Left lobe of liver (tissue), 2 donors: ENCODE data around the gene DHX9. TPM values are rescaled to one million over a fixed set of nuclear protein-coding genes. Genes with fewer than 3 reads are reported as not detected.

Experiments
- ATAC-seq: fragments of 200-7000 bp; cut with Tn5 transposase; one replicate; pipeline ENCODE4 v1.9.1; 2020; ENCODE audit warnings: mild to moderate bottlenecking, moderate library complexity
- DNase-seq: peaks from one replicate; pipeline ENCODE4 v3.0.0-alpha.2; 2020; ENCODE audit warnings: low spot score
- total RNA-seq: library from RNA; stranded (reverse); gene quantifications from one replicate; pipeline ENCODE4 v1.2.1, GENCODE V29; 2021
- donor health status: DM: no; HTN: no; CAD: no; lungs with moderate emphysema.
- donor health status: DM: no; HTN: yes; CAD: no.

The DHX9 gene
- total RNA-seq, 1 donor from 2014 or later, result 32.1 TPM

DNA sequence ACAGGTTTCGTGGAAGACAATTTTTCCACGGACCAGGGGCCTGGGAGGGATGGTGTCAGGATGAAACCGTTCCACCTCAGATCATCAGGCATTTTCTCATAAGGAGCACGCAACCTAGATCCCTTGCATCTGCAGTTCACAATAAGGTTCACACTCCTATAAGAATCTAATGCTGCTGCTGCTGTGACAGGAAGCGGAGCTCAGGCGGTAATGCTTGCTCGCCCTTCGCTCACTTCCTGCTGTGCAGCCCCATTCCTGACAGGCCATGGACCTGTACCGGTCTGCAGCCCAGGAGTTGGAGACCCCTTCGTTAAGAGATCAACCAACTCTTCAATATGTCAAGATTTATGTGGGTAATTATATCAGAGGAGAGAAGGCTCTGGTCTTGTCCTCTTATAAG is 3.3 kb upstream of the DHX9 start:
- no peak for DNase-seq
- no peak for ATAC-seq

DNA sequence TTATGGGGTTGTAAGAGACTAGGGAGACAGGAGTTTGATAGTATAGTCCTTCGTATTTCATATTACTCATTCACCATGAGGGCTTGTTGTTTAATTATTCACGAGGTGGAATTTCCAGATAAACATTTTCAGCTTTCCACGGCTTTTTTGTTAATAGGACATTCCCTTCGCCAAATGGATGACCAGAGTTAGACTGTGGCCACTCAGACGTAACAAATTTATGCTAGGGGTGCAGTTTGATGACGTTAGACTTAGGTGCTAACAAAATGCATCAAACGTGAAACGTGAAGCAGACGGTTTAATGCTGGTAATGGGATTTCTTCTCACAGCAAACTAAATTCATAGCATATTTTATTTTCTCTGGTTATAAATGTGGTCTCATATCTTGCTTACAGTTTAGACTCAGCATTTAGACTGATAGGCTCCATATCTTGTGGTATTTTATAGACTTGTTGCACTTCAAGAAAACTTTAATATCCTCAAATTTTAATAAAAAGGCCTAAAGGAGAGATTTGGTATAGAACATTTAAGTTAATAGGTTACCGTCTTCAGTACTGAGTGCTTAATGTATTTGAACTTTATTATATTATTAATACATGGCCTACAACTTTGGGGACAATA is 2.3 kb downstream of the DHX9 start:
- DNase-seq, result no peak
- ATAC-seq, result no peak

DNA sequence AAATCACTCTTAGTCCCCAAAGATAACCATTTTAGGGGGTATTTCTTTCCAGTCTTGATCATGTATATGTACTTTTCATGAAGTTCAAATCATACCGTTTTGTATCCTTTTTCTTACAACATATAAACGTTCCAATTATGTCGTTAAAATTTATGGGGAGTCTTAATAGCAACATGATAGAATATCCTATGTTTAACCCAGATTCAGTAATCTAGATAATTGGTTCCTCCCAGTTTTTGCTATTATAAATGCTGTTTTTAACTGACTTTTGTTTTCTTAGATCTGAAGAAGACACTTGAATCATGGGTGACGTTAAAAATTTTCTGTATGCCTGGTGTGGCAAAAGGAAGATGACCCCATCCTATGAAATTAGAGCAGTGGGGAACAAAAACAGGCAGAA is 3.1 kb downstream of the DHX9 start:
- ATAC-seq, result no peak

DNA sequence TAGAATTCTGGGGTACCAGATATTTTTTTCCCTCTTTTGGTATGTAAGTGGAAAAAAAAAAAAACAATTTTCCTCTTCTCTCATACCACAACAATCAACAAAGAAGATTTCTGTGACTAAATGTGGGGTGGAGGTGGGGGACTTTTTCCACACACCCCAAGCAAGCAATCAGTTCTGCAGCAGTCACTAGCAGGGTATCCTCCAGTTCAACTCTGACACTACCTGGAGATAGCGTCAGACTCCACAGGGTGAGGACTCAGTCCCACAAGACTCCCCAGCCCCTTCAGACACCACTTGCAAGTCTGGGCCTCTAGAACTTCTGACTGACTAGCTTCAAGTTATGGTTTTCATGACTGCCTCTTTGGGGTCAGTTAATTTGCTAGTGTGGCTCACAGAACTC is 6.2 kb downstream of the DHX9 start:
- no peak for DNase-seq
- no peak for ATAC-seq

More for the DNA sequence above, 3.1 kb downstream of the DHX9 start:
- DNase-seq, result no peak

DNA sequence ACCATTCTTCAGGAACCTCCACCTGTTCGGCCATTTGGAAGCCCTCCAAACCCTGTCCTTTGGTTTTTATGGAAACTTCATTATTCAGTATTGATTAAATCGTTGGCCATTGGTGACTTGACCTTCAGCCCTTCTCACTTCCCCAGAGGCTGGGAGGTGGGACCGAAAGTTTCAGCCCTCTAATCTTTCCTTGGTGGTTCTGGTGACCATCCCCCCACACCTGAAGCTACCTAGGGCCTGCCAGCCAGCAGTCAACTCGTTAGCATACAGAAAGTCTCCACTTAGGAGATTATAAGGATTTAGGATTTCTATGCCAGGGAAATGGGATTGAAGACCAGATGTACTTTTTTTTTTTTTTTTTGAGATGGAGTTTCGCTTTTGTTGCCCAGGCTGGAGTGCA is 6.7 kb downstream of the DHX9 start:
- ATAC-seq, result no peak
- no peak for DNase-seq

DNA sequence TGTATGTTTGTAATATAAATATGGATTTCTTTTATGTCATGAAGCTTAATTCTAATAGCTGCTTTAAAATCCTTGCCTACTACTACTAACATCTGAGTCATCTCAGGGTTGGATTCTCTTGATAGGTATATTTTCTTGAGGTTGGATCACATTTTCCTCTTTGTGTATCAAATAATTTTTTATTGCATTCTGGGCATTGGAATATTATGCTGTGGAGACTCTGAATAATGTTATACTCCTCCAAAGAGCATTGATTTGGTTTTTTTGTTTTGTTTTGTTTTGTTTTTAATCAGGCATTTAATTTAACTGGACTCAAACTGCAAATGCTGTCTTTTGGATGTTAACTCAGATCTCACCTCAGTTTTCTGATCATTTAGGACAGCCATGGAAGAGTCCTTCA is 8.0 kb downstream of the DHX9 start:
- ATAC-seq (no peak), DNase-seq (no peak)

DNA sequence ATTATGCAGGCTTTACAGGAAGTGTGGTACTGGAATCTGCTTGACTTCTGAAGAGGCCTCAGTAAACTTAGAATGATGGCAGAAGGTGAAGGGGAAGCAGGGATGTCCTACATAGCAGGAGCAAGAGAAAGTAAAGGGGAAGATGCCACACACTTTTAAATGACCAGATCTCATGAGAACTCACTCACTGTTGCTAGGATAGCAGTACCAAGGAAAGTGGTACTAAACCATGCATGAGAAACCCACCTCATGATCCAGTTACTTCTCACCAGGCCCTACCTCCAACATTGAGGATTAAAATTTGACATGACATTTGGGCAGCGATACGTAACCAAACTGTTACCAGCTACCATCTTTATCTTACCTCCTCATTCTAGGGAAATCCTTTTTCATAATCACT is 9.6 kb downstream of the DHX9 start:
- no peak for ATAC-seq
- DNase-seq, result no peak

DNA sequence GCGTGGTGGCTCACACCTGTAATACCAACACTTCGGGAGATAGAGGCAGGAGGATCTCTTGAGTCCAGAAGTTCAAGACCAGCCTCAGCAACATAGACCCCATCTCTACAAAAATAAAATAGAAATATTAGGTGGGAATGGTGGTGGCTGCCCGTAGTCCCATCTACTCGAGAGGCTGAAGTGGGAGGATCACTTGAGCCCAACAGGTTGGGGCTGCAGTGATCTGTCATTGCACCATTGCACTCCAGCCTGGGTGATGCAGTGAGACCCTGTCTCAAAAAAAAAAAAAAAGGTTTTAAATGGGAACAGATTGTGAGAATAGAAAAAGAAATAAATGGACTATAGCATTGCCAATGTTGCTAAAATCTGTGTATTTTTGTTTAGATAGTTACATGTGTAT is 11.2 kb downstream of the DHX9 start:
- DNase-seq, result no peak
- no peak for ATAC-seq

DNA sequence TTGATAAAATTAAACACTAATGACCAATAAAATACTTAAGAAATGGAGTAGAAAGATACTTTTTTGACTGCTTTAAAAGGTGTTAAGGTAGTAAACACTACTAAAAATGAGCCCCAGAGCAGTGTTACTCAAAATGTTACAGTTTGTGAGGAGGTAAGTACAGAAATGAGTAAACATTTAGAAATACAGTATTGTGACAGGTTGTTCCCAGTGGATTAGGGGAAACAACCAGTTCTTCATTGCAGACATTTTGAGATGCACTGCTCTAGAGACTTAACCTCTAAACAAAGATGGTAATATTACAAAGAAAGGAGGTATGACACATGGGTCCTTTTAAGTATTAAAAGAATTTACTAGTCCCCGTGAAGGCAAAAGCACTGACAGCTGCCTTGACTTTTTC is 12.7 kb downstream of the DHX9 start:
- ATAC-seq (no peak), DNase-seq (no peak)

DNA sequence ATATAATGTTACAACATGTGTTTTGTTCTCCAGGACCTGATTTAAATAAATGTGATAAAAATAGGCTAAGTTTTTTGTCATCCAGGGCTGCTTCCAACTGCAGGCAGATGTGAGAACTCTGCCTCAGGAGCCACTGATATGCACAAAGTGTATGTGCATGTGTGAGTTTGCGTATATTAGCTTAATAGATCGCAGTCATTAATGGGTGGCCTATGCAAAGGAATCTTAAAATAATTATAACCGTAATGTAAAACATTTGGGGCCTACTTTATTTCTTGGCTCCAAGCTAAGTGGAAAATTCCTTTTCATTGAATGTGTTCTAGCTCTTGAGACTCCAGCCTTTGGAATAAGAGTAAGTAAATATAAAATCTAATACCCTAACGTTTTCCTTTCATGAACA is 16.8 kb downstream of the DHX9 start:
- DNase-seq (no peak), ATAC-seq (no peak)

DNA sequence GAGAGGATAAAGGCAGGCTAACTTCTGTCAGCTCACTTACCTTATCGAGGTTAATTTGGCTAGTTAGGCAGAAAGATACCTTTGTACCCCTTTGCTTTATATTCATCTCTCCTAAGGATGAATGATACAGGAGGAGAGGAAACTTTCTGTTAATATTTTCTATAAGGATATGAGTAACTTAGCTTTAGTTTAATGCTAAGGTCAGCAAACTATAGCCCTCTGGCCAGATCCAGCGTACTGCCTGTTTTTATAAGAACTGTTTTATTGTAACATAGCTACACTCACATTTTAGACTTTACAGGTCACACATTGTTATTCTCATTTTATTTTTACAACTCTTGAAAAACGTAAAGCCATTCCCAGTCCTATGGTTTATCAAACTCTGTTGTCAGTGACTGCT is 18.1 kb downstream of the DHX9 start:
- no peak for ATAC-seq
- no peak for DNase-seq

DNA sequence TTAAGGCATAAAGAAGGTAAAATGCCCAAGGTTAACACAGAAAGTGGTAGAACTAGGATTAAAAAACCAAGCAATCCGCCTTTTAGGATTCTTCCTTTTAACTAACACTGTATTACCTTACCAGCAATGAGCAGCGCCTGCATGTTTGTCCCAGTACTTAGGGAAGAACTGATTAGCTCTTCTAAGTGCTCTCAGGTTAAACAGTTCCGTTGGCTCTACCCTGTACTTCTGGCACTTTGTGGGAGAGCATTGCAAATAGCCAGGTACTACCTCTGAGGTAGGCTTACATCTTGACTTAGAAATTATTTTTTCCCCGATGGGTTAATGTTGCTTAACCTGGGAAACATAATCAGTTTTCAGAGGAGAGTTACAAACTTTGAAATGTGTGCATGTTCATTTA is 21.5 kb downstream of the DHX9 start:
- ATAC-seq (no peak), DNase-seq (no peak)

DNA sequence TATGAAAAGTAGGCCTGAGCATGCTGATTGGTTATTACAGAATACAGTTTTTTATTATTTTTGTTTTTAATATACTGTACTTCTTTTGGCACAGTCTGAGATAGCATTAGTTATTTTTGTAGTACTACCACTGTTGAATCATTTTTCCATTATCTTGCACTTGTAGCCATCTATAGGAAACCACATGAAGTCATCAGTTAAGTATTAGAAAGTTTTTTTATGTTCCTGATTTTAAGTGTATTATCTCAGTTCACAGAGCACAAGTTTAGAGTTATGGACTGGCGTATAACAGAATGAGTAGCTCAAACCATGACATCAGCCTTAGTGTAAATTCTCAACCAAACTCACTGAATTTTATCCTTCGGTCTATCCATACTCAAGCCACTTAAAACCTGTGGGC is 22.8 kb downstream of the DHX9 start:
- no peak for DNase-seq
- ATAC-seq, result no peak

DNA sequence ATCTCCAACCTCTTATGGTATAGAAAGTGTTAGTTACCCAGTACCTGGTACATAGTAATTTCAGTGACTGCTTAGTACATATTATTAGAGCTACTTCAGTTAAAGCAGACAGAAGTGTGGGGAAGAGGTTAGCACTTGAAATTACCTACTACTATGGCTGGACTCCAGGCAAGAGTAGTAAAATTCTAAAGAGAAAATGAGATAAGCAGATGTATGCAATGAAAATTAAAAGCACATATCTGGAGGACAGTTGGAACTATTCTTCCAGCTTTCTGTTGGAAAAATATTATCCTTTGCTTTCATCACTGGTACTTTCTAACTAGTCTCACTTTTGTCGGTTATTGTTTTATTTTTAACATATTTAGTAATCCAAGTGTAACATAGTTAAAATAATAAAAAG is 23.7 kb downstream of the DHX9 start:
- DNase-seq, result no peak

DNA sequence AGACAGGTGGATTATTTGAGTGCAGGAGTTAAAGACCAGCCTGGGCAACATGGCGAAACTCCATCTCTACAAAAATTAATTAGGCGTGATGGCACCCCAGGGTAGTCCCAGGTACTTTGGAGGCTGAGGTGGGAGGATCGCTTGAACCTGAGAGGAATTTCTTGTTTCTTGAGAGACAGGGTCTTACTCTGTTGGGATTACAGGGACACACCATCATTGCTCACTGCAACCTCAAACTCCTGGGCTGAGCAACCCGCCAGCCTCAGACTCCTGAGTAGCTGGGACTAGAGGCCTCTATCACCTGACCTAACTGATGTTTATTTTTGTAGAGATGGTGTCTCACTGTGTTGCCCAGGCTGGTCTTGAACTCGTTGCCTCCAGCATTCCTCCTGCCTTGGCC is 24.8 kb downstream of the DHX9 start:
- DNase-seq, result no peak
- ATAC-seq, result no peak

More for the DNA sequence above, 23.7 kb downstream of the DHX9 start:
- no peak for ATAC-seq

DNA sequence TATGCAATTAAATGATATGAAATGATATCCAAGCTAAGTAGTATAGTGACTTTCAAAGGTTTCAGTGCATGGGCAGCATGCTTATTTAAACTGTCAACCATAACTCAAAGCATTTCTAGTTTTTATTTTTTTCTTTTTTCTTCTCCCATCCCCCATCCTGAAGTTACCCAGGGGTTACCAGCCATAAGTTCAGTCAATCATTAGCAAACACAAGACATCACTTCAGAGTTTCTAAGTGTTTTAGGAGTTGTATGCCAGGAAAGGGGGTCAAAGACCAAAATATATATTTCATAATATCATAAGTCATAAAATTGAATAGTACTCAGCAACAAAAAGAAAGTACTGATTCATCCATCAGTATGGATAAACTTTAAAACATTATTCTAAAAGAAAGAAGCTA is 28.7 kb downstream of the DHX9 start:
- no peak for DNase-seq

DNA sequence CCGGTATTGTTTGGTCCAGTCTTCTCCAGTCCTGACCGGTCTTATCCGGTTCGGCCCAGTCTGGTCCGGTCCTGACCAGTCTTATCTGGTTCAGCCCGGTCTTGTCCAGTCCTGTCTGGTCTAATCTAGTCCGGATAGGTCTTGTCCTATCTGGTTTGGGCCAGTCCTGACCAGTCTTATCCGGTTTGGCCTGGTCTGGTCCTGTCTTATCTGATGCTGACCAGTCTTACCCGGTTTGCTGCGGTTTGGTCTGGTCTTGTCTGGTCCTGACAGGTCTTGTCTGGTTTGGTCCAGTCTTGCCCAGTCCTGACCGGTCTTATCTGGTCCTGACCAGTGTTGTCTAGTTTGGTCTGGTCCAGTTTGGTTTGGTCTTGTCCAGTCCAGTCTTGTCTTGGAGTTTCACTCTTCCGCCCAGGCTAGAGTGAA is 30.1 kb downstream of the DHX9 start:
- peak; percentile 40 for ATAC-seq
- DNase-seq, result no peak

More for the DNA sequence above, 28.7 kb downstream of the DHX9 start:
- no peak for ATAC-seq

DNA sequence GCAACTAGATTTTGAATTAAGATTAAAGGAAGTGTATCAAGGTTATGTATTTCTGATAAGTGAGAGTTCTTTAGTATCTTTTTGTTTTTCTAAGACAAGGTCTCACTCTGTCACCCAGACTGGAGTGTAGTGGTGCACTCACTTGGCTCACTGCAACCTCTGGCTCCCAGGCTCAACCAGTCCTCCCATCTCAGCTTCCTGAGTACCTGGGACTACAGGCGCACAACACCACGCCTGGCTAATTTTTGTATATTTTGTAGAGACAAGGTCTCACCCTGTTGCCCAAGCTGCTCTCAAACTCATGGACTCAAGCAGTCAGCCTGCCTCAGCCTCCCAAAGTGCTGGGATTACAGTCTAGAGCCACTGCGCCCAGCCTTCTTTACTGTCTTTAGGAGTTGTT is 33.7 kb downstream of the DHX9 start:
- no peak for DNase-seq
- ATAC-seq, result no peak

DNA sequence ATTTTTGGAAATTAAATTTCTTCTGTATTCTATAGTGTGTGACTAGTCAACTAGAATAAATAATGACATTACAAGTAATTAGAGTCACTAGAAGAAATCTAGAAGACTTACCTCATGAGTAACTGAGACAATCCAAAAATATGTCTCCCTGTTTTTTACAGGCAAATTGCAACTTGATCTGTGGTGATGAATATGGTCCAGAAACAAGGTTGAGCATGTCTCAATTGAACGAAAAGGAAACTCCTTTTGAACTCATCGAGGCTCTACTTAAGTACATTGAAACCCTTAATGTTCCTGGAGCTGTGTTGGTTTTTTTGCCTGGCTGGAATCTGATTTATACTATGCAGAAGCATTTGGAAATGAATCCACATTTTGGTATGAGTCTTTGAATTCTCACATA is 36.7 kb downstream of the DHX9 start:
- no peak for ATAC-seq
- DNase-seq, result no peak

DNA sequence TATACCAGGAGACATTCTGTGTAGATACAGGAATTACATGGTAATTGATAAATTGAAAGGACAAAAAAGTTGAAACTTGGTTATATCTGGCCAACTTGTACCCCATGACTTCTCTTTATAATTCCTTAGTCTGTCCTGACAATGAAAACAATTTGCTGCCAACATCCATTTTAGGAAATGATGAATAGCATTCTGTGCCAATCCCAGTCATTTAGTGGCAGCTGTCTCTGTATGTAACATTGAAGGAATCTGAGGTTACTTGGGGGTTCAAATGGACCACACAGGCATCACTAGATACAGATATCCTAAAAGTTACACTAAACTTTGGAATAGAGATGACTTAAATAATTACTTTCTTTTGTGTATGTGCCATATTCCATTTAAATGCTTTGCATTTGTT is 38.2 kb downstream of the DHX9 start:
- no peak for ATAC-seq
- DNase-seq, result no peak

DNA sequence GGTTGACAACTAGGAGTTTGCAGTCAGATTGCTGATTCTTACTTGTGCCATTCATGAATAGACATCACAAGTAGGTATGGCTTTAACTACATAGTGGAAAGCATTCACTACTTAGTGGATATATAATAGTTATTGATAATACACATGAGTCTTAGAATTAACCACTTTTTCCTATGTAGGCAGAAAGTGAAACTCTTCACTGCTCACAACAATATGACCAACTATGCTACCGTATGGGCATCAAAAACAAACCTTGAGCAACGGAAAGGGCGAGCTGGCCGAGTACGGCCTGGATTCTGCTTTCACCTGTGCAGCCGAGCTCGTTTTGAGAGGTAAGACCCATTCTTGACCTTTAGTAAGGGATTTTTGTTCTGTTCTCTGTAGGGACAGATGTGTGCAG is 38.7 kb downstream of the DHX9 start:
- ATAC-seq (no peak), DNase-seq (no peak)

DNA sequence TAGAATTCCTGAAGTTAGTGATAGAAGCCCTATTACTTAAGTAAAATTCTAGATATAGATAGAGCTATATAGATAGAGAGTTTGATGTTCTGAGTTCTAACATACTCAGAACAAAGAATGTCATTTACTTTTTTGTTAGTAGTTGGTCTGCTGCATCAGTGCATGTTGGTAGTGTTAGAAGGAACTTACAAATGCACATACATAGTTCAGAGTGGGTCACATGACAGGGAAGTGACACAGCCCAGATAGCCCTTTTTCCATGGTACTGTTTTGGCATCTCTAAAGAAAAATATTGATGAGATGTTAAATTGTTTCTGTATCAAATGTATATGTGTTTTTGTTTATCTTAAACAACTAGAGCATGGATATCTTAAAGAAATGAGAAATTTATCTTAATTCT is 45.7 kb downstream of the DHX9 start:
- no peak for ATAC-seq
- no peak for DNase-seq

DNA sequence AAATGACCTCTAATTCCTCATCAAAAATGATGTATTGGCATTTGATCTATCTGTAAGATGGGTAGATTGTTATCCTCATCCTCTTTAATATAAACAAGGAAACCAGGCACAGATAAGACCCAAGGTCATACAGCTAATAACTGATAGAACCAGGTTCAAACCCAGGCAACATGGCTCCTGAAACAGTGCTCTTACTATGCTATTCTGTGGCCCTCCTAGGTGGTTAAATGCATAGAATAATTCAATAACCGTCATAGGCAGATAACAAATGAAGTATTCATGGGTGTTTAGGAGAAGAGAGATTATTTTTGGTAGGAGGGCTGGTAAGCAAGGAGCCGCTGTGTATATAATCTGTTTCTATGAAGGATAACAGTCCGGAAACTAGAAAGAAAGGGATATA is 46.4 kb downstream of the DHX9 start:
- ATAC-seq (no peak), DNase-seq (no peak)

DNA sequence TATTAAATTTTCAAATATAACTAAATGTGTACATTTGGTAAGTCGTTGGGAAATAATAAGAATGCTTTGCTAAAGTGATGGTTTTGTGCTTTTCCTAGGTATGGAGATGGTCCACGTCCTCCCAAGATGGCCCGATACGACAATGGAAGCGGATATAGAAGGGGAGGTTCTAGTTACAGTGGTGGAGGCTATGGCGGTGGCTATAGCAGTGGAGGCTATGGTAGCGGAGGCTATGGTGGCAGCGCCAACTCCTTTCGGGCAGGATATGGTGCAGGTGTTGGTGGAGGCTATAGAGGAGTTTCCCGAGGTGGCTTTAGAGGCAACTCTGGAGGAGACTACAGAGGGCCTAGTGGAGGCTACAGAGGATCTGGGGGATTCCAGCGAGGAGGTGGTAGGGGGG is 47.8 kb downstream of the DHX9 start:
- DNase-seq, result no peak
- no peak for ATAC-seq
